Calu3 (cell line): Measurements from ENCODE around the gene ATP11C. TPM values are rescaled to one million over a fixed set of nuclear protein-coding genes. Genes with fewer than 3 reads are reported as not detected.
"Not testable (repeated sequence)": the region's sequence is repeated elsewhere in the genome, so short reads cannot be mapped to it uniquely, and the experiment has no call there.

Source experiments
- BruUV-seq: library from RNA; stranded (reverse); fragments of 400-500 nt; replicated peaks from 2 replicates; lab custom pipeline; 2021; lab: Mats Ljungman, UMichigan
- CTCF ChIA-PET: fragments of 300-600 bp; sonication (Branson Sonifier 250); formaldehyde crosslinking; loops from one replicate; lab custom pipeline; 2022; ENCODE audit warnings: antibody characterized with exemption; lab: Charles Lee
- DNase-seq: peaks from one replicate; pipeline ENCODE4 v3.0.0; 2022
- H3K27ac Mint-ChIP-seq: one replicate; pipeline ENCODE4 v1.8.0; 2022; ENCODE audit warnings: mixed read lengths; ENCODE audit not compliant: unreplicated experiment
- H3K27me3 Mint-ChIP-seq: one replicate; pipeline ENCODE4 v1.8.0; 2022; ENCODE audit warnings: mixed read lengths; ENCODE audit not compliant: unreplicated experiment
- H3K36me3 Mint-ChIP-seq: one replicate; pipeline ENCODE4 v1.8.0; 2022; ENCODE audit warnings: mild to moderate bottlenecking, moderate library complexity, mixed read lengths; ENCODE audit not compliant: insufficient read depth, unreplicated experiment
- H3K4me1 Mint-ChIP-seq: one replicate; pipeline ENCODE4 v1.8.0; 2022; ENCODE audit warnings: mild to moderate bottlenecking, low read depth, mixed read lengths; ENCODE audit not compliant: unreplicated experiment
- H3K4me3 Mint-ChIP-seq: one replicate; pipeline ENCODE4 v1.8.0; 2022; ENCODE audit warnings: mild to moderate bottlenecking, low read depth, moderate library complexity, mixed read lengths; ENCODE audit not compliant: unreplicated experiment
- H3K9me3 Mint-ChIP-seq: one replicate; pipeline ENCODE4 v1.8.0; 2022; ENCODE audit warnings: low read depth, mixed read lengths; ENCODE audit not compliant: unreplicated experiment
- CTCF ChIP-seq: fragments of 200-600 bp; IDR thresholded peaks from one replicate; pipeline ENCODE4 v1.8.0; 2022; ENCODE audit warnings: antibody characterized with exemption; ENCODE audit not compliant: unreplicated experiment
- intact Hi-C: fragments of 100-400 bp; cut with micrococcal nuclease; formaldehyde crosslinking; loops from one replicate; pipeline ENCODE4 v1.10.0; 2022; ENCODE audit not compliant: unreplicated experiment
- microRNA-seq: library from miRNA; unstranded; fragments of <30 nt; microRNA quantifications from one replicate; pipeline ENCODE4 v1.2.0, GENCODE V29; 2022
- total RNA-seq: library from RNA; stranded (reverse); gene quantifications from 2 replicates; pipeline ENCODE4 v1.2.3, GENCODE V29; 2022

ATP11C gene
- total RNA-seq, 1 experiment from 2014 or later, result 19.7 TPM

- CTCF ChIA-PET, result interaction anchor here (0.6 kb wide), 2 partner anchors 85 to 560 kb away, joined by 3 read pairs; no protein-coding TSS in a partner anchor
- H3K27me3 Mint-ChIP-seq, result peaks cover 62% of the 10 kb centered on the region
- DNase-seq, result no peak
- no peaks in the 10 kb centered on the region for H3K9me3 Mint-ChIP-seq
- no peak overlapping the region for H3K27ac Mint-ChIP-seq
- no peak for TF ChIP-seq CTCF
- no peaks in the 10 kb centered on the region for H3K36me3 Mint-ChIP-seq
- H3K4me3 Mint-ChIP-seq, result peak overlapping the region; percentile 64
- no TSS peak for BruUV-seq
- intact Hi-C loops, result no loop called here
- no peaks in the 10 kb centered on the region for H3K4me1 Mint-ChIP-seq
Measured at GRCh38 chrX:139691493-139691842, 241.4 kb downstream of the ATP11C start.

GRCh38 chrX:139685175-139685574 lies 247.7 kb downstream of the ATP11C start:
- CTCF ChIA-PET, intact Hi-C loops, H3K9me3 Mint-ChIP-seq, H3K4me1 Mint-ChIP-seq, H3K36me3 Mint-ChIP-seq, H3K4me3 Mint-ChIP-seq, H3K27ac Mint-ChIP-seq, BruUV-seq, DNase-seq: not testable (repeated sequence)
- H3K27me3 Mint-ChIP-seq, result peaks cover 19% of the 10 kb centered on the region

- H3K27me3 Mint-ChIP-seq, result no peaks in the 10 kb centered on the region
- no peaks in the 10 kb centered on the region for H3K36me3 Mint-ChIP-seq
- no peak overlapping the region for H3K4me3 Mint-ChIP-seq
- no peaks in the 10 kb centered on the region for H3K4me1 Mint-ChIP-seq
- H3K9me3 Mint-ChIP-seq, result peaks cover 4% of the 10 kb centered on the region
- TF ChIP-seq CTCF, result no peak
- DNase-seq, result no peak
- intact Hi-C loops, result no loop called here
- no peak overlapping the region for H3K27ac Mint-ChIP-seq
- BruUV-seq, result no TSS peak
- CTCF ChIA-PET, result no interaction called here
Measured at GRCh38 chrX:139680356-139680755, 252.5 kb downstream of the ATP11C start.

Small RNAs within 50 kb of the gene (microRNA-seq; reads per million reads assigned to microRNA genes)
- 213 reads per million, percentile 72 among the genes with 10 or more reads in this experiment for gene MIR505

Other genes with a start within 250 kb of the ATP11C start
- not detected in 2 replicates for gene MCF2, start 224.9 kb downstream of the ATP11C start, total RNA-seq
- gene CXorf66, start 32.5 kb upstream of the ATP11C start, total RNA-seq, result not detected in 2 replicates